ENCODE data around the gene ZNF770. TPM values are rescaled to one million over a fixed set of nuclear protein-coding genes. Genes with fewer than 3 reads are reported as not detected.

The ZNF770 gene, protein sequence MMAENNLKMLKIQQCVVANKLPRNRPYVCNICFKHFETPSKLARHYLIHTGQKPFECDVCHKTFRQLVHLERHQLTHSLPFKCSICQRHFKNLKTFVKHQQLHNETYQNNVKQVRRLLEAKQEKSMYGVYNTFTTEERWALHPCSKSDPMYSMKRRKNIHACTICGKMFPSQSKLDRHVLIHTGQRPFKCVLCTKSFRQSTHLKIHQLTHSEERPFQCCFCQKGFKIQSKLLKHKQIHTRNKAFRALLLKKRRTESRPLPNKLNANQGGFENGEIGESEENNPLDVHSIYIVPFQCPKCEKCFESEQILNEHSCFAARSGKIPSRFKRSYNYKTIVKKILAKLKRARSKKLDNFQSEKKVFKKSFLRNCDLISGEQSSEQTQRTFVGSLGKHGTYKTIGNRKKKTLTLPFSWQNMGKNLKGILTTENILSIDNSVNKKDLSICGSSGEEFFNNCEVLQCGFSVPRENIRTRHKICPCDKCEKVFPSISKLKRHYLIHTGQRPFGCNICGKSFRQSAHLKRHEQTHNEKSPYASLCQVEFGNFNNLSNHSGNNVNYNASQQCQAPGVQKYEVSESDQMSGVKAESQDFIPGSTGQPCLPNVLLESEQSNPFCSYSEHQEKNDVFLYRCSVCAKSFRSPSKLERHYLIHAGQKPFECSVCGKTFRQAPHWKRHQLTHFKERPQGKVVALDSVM
- 115 TPM for total RNA-seq

- peak; percentile 78 to 82 for DNase-seq (ENCODE audit: low spot score in 2 of 2)
- FAIRE-seq, result no peak
Observed at GRCh38 chr15:34988027-34988902, at the start of gene ZNF770. TSS of gene ZNF770 (minus strand) at chr15:34988287. CDS start at chr15:34983434, 4,853 bp downstream.

GRCh38 chr15:35028235-35028984 lies 40.3 kb upstream of the ZNF770 start:
- DNase-seq (ENCODE audit: low spot score in 2 of 2), result no peak
- FAIRE-seq, result no peak

- DNase-seq (ENCODE audit: low spot score in 2 of 2) (no peak), FAIRE-seq (no peak)
Observed at GRCh38 chr15:35023804-35024203, 35.7 kb upstream of the ZNF770 start.

DNA sequence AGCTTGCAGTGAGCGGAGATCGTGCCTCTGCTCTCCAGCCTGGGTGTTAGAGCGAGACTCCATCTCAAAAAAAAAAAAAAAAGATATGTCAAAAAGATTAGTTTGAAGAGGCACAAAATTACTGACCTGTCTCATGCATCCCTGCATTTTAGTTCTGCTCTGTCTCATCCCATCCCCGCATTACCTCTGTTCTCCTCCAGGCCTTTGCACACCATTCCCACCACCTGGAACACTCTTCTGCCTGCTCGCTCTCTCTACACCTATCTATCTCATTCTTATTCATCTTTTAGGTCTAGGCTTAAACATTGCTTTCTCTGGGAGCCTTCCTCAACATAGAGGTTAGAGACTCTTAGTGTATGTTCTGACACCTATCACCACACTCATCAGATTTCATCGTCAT lies 32.9 kb upstream of the ZNF770 start:
- no peak for DNase-seq (ENCODE audit: low spot score in 2 of 2)
- FAIRE-seq, result no peak

GRCh38 chr15:35019404-35020327 lies 31.6 kb upstream of the ZNF770 start:
- no peak for DNase-seq (ENCODE audit: low spot score in 2 of 2)
- no peak for FAIRE-seq

- DNase-seq (ENCODE audit: low spot score in 2 of 2) (no peak), FAIRE-seq (no peak)
Observed at GRCh38 chr15:35014241-35014640, 26.2 kb upstream of the ZNF770 start.

- FAIRE-seq, result no peak
- no peak for DNase-seq (ENCODE audit: low spot score in 2 of 2)
Observed at GRCh38 chr15:35013370-35013769, 25.3 kb upstream of the ZNF770 start.

DNA sequence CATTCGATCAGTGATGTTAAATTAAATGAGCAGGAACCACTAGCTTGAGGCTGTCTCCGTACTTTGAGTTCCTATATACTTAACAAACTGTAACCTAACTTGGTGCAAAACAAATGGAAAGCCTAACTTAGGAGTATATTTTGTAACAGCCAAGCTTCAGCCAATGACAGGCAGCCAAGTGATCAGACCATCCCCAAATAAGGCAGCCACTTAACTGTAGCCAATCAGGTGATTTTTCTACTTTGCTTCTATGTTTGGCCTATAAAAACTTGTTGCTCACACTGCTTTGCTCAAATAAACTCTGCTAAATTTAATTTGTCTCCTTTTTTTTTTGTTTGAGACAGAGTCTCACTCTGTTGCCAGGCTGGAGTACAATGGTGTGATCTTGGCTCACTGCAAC lies 19.3 kb upstream of the ZNF770 start:
- FAIRE-seq (no peak), DNase-seq (ENCODE audit: low spot score in 2 of 2) (no peak)

DNA sequence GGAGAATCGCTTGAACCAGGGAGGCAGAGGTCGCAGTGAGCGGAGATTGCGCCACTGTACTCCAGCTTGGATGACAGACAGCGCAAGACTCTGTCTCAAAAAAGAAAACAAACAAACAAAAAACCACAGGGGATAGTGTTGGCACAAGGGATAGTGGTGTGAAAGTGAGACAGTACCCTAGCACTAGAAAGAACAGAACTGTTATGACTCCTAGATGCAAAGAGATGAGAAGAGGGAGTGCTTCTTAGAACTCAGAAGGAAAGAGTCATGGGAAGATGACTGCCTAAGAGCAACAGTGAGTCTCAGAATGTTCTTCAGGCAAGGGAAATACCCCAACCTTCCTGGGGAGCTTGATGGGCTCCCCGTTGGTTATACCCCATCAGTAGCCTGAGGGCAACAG lies 17.8 kb upstream of the ZNF770 start:
- DNase-seq (ENCODE audit: low spot score in 2 of 2) (no peak), FAIRE-seq (no peak)

DNA sequence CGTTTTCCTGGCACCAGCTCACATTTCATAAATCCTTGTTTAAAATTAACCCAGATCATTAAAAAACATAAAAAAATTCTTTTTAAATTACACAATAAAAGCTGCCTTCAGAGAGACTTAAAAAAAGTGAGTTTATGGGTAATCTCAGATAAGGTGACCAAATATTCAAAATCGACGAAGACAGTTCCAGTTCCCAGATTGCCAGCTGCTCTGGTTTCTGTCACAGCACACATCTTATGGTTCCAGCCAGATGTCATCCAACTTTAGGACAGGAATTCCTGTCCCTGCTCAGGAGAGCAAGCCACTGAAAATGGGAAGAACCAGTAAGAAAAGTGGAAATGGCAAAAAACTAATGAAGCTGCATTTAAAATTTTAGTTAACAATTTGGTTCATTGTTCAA lies 15.8 kb upstream of the ZNF770 start:
- no peak for FAIRE-seq
- no peak for DNase-seq (ENCODE audit: low spot score in 2 of 2)

GRCh38 chr15:35000511-35000910 lies 12.4 kb upstream of the ZNF770 start:
- DNase-seq (ENCODE audit: low spot score in 2 of 2) (no peak), FAIRE-seq (no peak)

- FAIRE-seq, result no peak
- no peak for DNase-seq (ENCODE audit: low spot score in 2 of 2)
Observed at GRCh38 chr15:34999906-35000305, 11.8 kb upstream of the ZNF770 start.

GRCh38 chr15:34994925-34995324 lies 6.8 kb upstream of the ZNF770 start:
- DNase-seq (ENCODE audit: low spot score in 2 of 2) (no peak), FAIRE-seq (no peak)

DNA sequence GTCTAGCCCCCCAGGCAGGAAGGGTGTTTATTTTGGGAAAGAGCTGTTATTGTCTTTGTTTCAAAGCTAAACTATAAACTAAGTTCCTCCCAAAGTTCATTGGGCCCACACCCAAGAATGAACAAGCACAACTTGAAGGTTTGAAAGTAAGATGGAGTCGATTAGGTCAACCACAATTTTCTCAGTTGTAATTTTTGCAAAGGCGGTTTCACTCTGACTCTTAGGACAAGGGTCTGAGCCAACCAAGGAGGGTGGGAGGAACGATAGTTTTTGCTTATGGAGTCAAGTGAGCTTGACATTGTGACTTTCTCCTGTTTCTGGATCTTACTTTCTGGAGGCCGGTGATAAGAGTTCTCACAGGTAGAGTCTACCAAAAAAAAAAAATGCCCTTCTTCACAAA lies 5.8 kb upstream of the ZNF770 start:
- FAIRE-seq (no peak), DNase-seq (ENCODE audit: low spot score in 2 of 2) (no peak)

DNA sequence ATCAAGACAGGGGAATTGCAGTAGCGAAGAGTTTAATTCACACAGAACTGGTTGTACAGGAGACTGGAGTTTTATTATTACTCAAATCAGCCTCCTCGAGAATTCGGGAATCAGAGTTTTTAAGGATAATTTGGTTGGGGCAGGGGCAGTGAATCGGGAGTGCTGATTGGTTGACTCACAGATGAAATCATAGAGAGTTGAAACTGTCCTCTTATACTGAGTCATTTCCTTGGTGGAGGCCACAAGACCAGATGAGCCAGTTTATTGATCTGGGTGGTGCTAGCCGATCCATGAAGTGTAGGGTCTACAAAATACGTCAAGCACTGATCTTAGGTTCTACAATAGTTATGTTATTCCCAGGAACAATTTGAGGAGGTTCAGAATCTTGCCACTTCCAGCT lies 5.3 kb upstream of the ZNF770 start:
- FAIRE-seq (no peak), DNase-seq (ENCODE audit: low spot score in 2 of 2) (no peak)

DNA sequence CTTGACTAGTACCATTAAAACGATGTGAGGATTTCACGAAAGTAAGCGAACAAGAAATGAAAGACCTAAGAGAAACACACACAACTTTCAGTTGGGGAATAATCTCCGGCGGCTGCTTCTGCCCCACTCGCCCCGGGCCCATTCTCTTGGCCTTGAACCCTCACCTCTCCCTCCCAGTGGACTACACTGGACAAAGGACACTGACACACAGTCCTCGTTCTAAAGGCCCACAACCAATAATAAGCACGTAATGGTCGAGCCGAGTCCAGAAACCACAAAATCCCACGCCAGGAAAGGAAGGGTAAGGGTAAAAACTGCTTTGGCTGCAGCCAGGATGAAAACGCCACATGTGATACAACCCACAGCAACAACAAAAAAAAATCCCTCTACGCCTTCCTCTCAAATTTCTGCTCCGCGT lies 469 bp downstream of the ZNF770 start:
- DNase-seq (ENCODE audit: low spot score in 2 of 2), result peak in 1 of 2 donors; percentile 35
- no peak for FAIRE-seq

DNA sequence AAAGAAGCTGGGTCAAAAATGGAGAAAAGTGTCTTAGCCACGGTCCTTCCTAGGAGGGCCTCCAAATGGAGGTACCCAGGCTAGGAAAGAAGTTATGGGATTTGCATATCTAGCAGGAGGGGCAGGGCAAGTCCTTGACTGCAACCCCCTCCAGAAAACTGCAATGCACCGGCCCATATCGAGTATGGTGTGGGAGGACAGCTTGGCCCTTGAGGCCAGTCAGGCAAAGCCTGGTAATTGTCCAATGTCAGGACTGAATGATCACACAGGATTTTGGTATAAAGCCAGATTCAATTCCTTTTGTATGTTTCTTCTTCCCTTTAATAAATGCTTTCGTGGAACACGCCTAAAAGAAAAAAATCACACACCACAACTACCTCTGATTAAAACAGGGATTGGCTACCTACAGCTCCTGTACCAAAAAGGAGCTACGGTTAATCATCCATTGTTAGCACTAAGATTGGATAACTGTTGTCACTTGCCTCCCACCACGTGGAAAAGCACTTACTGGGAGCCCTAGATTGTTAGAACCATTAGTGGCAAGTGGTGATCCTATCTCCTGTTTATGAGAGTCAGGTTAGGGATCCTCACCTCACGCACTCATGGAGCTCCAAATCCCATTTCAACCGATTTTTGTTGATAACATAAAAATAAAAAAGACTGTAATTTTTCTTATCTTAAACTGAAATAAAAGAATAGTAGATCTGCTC lies 1.2 kb downstream of the ZNF770 start:
- FAIRE-seq (no peak), DNase-seq (ENCODE audit: low spot score in 2 of 2) (no peak)

GRCh38 chr15:34986326-34986725 lies 1.8 kb downstream of the ZNF770 start:
- DNase-seq (ENCODE audit: low spot score in 2 of 2) (no peak), FAIRE-seq (no peak)

Measured in frontal cortex (tissue), 4 donors.